HEK293T (cell line): ENCODE results near the gene HRH4.

Experiments
- ARNT ChIP-seq: fragments of 450-650 bp; IDR thresholded peaks from 2 replicates; pipeline ENCODE4 v1.6.1; 2017; ENCODE audit warnings: mild to moderate bottlenecking
- BHLHE40 ChIP-seq: fragments of 450-650 bp; IDR thresholded peaks from 2 replicates; pipeline ENCODE4 v1.6.1; 2016; ENCODE audit warnings: mild to moderate bottlenecking, moderate library complexity, borderline replicate concordance
- FOXK2 ChIP-seq: fragments of 450-650 bp; IDR thresholded peaks from 2 replicates; pipeline ENCODE4 v1.6.1; 2016; ENCODE audit warnings: mild to moderate bottlenecking
- FOXM1 ChIP-seq: fragments of 450-650 bp; IDR thresholded peaks from 2 replicates; pipeline ENCODE4 v1.6.1; 2017; ENCODE audit warnings: mild to moderate bottlenecking, borderline replicate concordance
- L3MBTL2 ChIP-seq: fragments of 450-650 bp; conservative IDR thresholded peaks from 2 replicates; pipeline ENCODE4 v1.6.1; 2016; ENCODE audit warnings: mild to moderate bottlenecking
- NFRKB ChIP-seq: fragments of 450-650 bp; IDR thresholded peaks from 2 replicates; pipeline ENCODE4 v1.6.1; 2016; ENCODE audit warnings: mild to moderate bottlenecking, moderate library complexity
- PKNOX1 ChIP-seq: fragments of 450-650 bp; IDR thresholded peaks from 2 replicates; pipeline ENCODE4 v1.6.1; 2016
- SP1 ChIP-seq: fragments of 450-650 bp; IDR thresholded peaks from 2 replicates; pipeline ENCODE4 v1.6.1; 2017

DNA sequence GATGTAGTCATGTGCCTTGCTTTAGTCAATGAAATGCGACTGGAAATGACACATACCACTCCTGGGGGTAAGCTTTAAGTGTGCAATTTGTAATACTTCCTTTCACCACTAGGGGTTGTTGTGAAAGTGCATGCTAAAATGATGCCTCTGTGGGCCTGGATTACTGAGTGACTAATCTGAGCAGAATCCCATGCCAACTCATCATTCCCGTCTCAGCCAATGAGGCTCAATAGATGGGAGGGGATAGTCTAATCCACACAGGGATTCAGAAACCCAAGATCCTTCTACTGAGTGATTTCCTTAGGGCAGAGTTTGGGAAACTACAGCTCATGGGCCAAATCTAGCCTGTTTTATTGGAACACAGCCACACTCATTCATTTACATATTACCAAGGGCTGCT, 54.0 kb downstream of the HRH4 start:
- TF ChIP-seq FOXM1, result no peak
- no peak for TF ChIP-seq BHLHE40
- no peak for TF ChIP-seq L3MBTL2
- no peak for TF ChIP-seq SP1
- TF ChIP-seq ARNT, result no peak
- no peak for TF ChIP-seq NFRKB
- no peak for TF ChIP-seq FOXK2
- no peak for TF ChIP-seq PKNOX1
